Measurements from ENCODE around the gene CCDC121.

CCDC121 gene, protein sequence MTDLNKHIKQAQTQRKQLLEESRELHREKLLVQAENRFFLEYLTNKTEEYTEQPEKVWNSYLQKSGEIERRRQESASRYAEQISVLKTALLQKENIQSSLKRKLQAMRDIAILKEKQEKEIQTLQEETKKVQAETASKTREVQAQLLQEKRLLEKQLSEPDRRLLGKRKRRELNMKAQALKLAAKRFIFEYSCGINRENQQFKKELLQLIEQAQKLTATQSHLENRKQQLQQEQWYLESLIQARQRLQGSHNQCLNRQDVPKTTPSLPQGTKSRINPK

DNA sequence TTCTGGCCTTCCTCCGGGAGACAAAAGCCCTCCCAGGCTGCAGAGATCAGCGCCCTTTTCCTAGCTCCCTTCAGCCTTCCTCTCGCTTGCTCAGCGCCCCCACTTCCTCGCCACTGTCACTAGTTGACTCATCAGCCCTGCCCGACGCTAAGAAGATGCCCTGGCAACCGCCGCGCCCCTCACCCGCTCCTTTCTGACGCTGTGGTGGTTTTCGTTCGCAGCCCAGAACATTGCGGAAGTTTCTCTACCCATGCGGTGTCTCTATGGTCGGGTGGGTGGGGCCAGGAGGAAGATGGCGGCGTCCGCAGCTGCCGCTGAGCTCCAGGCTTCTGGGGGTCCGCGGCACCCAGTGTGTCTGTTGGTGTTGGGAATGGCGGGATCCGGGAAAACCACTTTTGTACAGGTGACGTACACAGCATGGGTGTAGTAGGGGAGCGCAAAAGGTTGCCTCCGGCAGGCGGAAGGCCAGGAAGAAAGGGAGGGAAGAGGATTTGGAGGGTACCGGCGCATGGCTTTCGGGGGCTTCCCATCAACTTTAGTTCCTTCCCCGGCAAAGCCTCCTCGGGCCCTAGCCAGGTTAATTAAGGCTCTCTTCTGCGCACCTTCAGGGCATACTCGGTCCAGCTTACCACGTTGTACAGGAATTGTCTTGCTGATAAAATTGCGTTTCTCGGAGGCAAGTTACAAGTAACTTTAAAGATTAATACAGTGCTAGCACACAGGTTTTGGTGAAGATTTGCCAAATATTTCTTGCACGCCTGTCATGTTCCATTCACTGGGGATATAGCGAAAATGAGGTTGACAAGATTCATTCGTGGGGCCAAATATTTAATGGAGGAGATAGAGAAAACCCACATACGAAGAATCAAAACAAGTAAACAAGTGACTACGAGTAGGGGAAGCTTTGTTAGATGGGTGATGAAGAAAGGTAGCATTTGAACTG, at the start of gene CCDC121, which contains the start of gene GPN1:
Gene CCDC121 (minus strand): TSS at position 246 of the 943 bp plus-strand sequence. CDS start 1,213 bp downstream, outside the sequence.
Gene GPN1 (plus strand): TSS at position 284 of the 943 bp plus-strand sequence. CDS start 9 bp downstream, at position 293.
- peak; percentile 78 for DNase-seq (ENCODE audit: low read depth)
- peak within 1 kb of the TSS; percentile 95 for H3K4me3 ChIP-seq (ENCODE audit: low read depth, low read length)
- TF ChIP-seq, protein P1, sequence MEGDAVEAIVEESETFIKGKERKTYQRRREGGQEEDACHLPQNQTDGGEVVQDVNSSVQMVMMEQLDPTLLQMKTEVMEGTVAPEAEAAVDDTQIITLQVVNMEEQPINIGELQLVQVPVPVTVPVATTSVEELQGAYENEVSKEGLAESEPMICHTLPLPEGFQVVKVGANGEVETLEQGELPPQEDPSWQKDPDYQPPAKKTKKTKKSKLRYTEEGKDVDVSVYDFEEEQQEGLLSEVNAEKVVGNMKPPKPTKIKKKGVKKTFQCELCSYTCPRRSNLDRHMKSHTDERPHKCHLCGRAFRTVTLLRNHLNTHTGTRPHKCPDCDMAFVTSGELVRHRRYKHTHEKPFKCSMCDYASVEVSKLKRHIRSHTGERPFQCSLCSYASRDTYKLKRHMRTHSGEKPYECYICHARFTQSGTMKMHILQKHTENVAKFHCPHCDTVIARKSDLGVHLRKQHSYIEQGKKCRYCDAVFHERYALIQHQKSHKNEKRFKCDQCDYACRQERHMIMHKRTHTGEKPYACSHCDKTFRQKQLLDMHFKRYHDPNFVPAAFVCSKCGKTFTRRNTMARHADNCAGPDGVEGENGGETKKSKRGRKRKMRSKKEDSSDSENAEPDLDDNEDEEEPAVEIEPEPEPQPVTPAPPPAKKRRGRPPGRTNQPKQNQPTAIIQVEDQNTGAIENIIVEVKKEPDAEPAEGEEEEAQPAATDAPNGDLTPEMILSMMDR (IDR thresholded peaks at IDR 0.05; ENCODE audit: low read depth, low read length, missing control alignments): no peak

DNA sequence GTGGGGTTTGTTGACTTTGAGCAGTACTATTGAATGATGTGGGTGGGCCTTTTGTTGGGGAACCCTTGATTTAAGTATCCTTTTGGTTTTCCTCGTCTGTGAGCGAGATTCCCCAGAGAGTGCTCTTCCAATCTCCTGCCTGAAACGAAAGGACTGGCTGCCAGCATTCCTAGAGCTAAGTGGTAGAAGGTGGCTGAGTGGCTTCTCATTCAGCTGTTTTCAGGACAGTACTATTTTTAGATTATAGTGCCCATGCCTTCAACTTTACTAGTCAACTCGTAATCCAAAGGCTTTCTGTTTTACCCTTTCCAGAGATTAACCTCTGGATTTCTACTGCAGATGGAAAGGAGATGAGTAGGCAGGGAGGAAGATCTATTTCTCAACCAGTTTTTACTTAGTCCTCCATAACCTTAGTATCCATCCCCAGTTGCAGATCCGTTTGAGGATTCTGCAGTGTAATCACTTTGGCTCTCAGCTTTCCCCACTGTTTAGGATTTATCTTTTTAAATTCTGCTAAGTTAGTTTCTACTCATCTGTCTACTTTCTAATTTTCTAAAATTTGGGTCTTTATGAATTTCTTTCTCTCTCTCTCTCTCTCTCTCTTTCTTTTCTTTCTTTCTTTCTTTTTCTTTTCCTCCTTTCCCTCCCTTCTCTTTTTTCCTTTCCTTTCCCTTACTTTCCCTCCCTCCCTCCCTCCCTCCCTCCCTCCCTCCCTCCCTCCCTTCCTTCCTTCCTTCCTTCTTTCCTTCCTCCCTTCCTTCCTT, 44.1 kb upstream of the CCDC121 start:
- TF ChIP-seq, protein P1 (IDR thresholded peaks at IDR 0.05; ENCODE audit: low read depth, low read length, missing control alignments): no peak
- no peak for DNase-seq (ENCODE audit: low read depth)

DNA sequence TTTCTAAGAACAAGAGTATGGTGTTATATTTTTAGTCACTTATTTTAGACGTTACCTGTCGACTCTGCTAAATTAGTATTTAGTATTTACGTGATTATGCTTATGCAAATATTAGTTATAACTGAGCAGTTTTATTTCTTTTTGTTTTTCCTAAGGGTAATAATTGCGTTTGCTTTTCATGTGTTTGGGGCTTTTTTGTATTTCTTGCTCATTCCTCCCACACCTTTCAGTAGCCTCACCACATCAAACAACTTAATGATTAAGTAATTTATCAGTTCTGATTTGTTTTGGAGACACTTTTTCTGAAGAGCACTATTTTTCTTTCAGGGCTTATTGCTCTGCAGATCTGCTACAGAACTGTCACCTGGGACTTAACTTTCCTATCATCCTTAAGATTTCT, 42.4 kb upstream of the CCDC121 start:
- no peak overlapping the region for H3K4me3 ChIP-seq (ENCODE audit: low read depth, low read length)
- no peak for DNase-seq (ENCODE audit: low read depth)
- TF ChIP-seq, protein P1 (IDR thresholded peaks at IDR 0.05; ENCODE audit: low read depth, low read length, missing control alignments): no peak

More for the DNA sequence above, 44.1 kb upstream of the CCDC121 start:
- no peak overlapping the region for H3K4me3 ChIP-seq (ENCODE audit: low read depth, low read length)

DNA sequence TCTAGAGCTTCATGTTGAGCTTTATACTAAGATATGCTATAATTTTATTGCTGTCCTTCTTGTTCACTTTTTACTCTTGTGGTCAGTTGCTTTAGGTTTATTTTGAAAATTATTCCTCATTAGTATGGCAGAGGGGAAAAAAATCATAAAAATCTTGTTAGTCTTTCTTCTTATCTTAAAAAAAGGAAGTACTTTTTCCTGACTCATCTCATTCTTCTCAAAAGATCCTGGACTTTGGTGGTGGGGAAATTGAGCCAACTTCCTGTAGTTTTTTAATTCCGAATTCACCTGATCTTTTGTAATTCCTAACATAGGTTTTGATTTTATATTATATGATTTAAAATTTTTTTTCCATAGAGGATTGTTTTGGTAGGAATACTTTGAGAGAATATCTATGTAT, 38.6 kb upstream of the CCDC121 start:
- no peak for DNase-seq (ENCODE audit: low read depth)
- TF ChIP-seq, protein P1 (IDR thresholded peaks at IDR 0.05; ENCODE audit: low read depth, low read length, missing control alignments): no peak
- H3K4me3 ChIP-seq (ENCODE audit: low read depth, low read length): no peak overlapping the region

DNA sequence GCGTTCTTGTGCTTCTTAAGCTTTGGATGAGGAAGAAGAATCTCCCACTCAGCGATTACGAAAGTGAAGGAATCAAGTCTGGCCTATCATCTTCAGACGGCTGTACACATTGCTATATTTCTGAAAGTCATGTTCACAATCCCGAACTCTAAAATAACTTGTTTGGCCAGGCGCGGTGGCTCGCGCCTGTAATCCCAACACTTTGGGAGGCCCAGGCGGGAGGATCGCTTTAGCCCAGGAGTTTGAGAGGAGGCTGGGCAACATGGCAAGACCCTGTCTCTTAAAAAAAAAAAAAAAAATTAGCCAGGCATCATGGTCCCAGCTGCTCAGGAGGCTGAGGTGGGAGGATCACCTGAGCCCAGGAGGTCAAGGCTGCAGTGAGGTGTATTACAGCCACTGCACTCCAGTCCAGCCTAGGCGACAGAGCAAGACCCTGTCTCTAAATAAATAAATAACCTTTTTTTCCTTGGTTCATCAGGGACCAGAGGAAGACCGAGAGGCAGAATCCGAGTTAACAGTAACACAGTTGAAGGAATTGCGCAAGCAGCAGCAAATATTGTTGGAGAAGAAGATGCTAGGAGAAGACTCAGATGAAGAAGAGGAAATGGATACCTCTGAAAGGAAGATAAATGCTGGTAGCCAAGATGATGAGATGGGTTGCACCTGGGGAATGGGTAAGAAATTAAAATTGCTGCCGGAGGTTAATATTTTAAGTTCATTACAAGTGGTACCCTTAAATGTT, 36.0 kb upstream of the CCDC121 start:
- no peak for DNase-seq (ENCODE audit: low read depth)
- peak overlapping the region; percentile 92 for H3K4me3 ChIP-seq (ENCODE audit: low read depth, low read length)
- TF ChIP-seq, protein P1 (IDR thresholded peaks at IDR 0.05; ENCODE audit: low read depth, low read length, missing control alignments): no peak

DNA sequence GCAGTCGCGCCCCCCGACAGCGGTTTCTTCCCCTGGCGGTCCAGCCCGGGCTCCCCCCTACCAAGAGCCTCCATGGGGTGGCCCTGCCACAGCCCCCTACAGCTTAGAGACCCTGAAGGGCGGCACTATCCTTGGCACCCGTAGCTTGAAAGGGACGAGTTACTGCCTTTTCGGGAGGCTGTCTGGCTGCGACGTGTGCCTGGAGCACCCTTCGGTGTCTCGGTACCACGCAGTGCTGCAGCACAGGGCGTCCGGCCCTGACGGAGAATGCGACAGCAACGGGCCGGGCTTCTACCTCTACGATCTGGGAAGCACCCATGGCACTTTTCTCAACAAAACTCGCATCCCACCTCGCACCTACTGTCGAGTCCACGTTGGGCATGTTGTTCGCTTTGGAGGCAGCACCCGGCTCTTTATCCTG, 35.4 kb upstream of the CCDC121 start:
- no peak for DNase-seq (ENCODE audit: low read depth)
- H3K4me3 ChIP-seq (ENCODE audit: low read depth, low read length): peak overlapping the region; percentile 92
- TF ChIP-seq, protein P1 (IDR thresholded peaks at IDR 0.05; ENCODE audit: low read depth, low read length, missing control alignments): no peak

Measured in GM12864 (cell line).